ENCODE measurements around the gene WNT6.

WNT6 gene

GRCh38 chr2:218894151-218894879 is 34.7 kb downstream of the WNT6 start:
- ATAC-seq: no peak

- ATAC-seq: no peak
Measured at GRCh38 chr2:218894880-218895157, 35.2 kb downstream of the WNT6 start.

- no peak for ATAC-seq
Measured at GRCh38 chr2:218895326-218895725, 35.7 kb downstream of the WNT6 start.

- peak; percentile 9 to 10 for ATAC-seq
Measured at GRCh38 chr2:218895759-218896500, 36.3 kb downstream of the WNT6 start.

GRCh38 chr2:218896501-218897393 is 37.1 kb downstream of the WNT6 start:
- ATAC-seq: peak; percentile 76 to 80

- no peak for ATAC-seq
Measured at GRCh38 chr2:218897394-218898108, 37.9 kb downstream of the WNT6 start.

- ATAC-seq: peak; percentile 15 to 22
Measured at GRCh38 chr2:218898109-218898878, 38.7 kb downstream of the WNT6 start.

GRCh38 chr2:218899147-218899546 is 39.5 kb downstream of the WNT6 start:
- no peak for ATAC-seq

GRCh38 chr2:218902427-218902826 is 42.8 kb downstream of the WNT6 start:
- ATAC-seq: no peak

GRCh38 chr2:218904176-218904575 is 44.6 kb downstream of the WNT6 start:
- no peak for ATAC-seq

GRCh38 chr2:218908721-218909619 is 49.4 kb downstream of the WNT6 start:
- peak; percentile 98 for ATAC-seq

GRCh38 chr2:218910741-218911140 is 51.1 kb downstream of the WNT6 start:
- no peak for ATAC-seq

GRCh38 chr2:218920504-218920903 is 60.9 kb downstream of the WNT6 start:
- no peak for ATAC-seq

Data from activated CD4-positive, CD25-positive, alpha-beta regulatory T cell treated with anti-CD3 and anti-CD28 coated beads, Interleukin-2, amount 50 U/mL, for 24 hours (primary cell).